HepG2 (cell line): ENCODE measurements around the gene ADAMTS4. TPM values are rescaled to one million over a fixed set of nuclear protein-coding genes. Genes with fewer than 3 reads are reported as not detected.

Source experiments
- ADNP ChIP-seq: sonication (generic); formaldehyde crosslinking; IDR thresholded peaks from 2 replicates; pipeline ENCODE4 v1.4.0; 2020; ENCODE audit warnings: missing genetic modification reagents
- ATF6 ChIP-seq: sonication (generic); formaldehyde crosslinking; conservative IDR thresholded peaks from 2 replicates; pipeline ENCODE4 v1.4.0; 2020; ENCODE audit warnings: missing genetic modification reagents
- ELF3 ChIP-seq: IDR thresholded peaks from 2 replicates; pipeline ENCODE4 v1.6.1; 2016; ENCODE audit warnings: missing genetic modification reagents, missing compliant biosample characterization
- ELK4 ChIP-seq: sonication (generic); formaldehyde crosslinking; IDR thresholded peaks from 2 replicates; pipeline ENCODE4 v1.9.0; 2021; ENCODE audit warnings: missing genetic modification reagents, borderline replicate concordance
- EP300 ChIP-seq, 3 experiments: sonication (generic) in 1 of 3; formaldehyde crosslinking in 1 of 3; IDR thresholded peaks; 2 replicates each; pipeline versions ENCODE4 v1.5.1 to v1.6.1; 2011 to 2020; ENCODE audit warnings: low read depth in 2 of 3, low read length in 2 of 3, borderline replicate concordance in 1 of 3, improper control_type of control experiment in 1 of 3, mild to moderate bottlenecking in 1 of 3, missing genetic modification reagents in 1 of 3, moderate library complexity in 1 of 3
- GFI1 ChIP-seq: sonication (generic); formaldehyde crosslinking; IDR thresholded peaks from 2 replicates; pipeline ENCODE4 v1.5.0; 2020; ENCODE audit warnings: missing genetic modification reagents, mild to moderate bottlenecking, borderline replicate concordance
- GPBP1L1 ChIP-seq: sonication (generic); formaldehyde crosslinking; IDR thresholded peaks from 2 replicates; pipeline ENCODE4 v1.5.0; 2020; ENCODE audit warnings: mild to moderate bottlenecking, missing genetic modification reagents
- JUN ChIP-seq: sonication (generic); formaldehyde crosslinking; IDR thresholded peaks from 2 replicates; pipeline ENCODE4 v1.4.0; 2020; ENCODE audit warnings: mild to moderate bottlenecking, missing genetic modification reagents
- NR3C1 ChIP-seq: sonication (generic); formaldehyde crosslinking; IDR thresholded peaks from 2 replicates; pipeline ENCODE4 v1.4.0; 2020; ENCODE audit warnings: missing genetic modification reagents
- PREB ChIP-seq: sonication (generic); formaldehyde crosslinking; IDR thresholded peaks from 2 replicates; pipeline ENCODE4 v1.4.0; 2020; ENCODE audit warnings: missing genetic modification reagents
- REPIN1 ChIP-seq: sonication (generic); formaldehyde crosslinking; IDR thresholded peaks from 2 replicates; pipeline ENCODE4 v1.8.0; 2022; ENCODE audit warnings: missing genetic modification reagents, low read depth, mild to moderate bottlenecking, borderline replicate concordance
- RFXANK ChIP-seq: IDR thresholded peaks from 2 replicates; pipeline ENCODE4 v1.6.1; 2016
- ZFP36L1 ChIP-seq: sonication (generic); formaldehyde crosslinking; IDR thresholded peaks from 2 replicates; pipeline ENCODE4 v1.8.0; 2022; ENCODE audit warnings: mild to moderate bottlenecking, missing genetic modification reagents, moderate library complexity
- ZNF205 ChIP-seq: IDR thresholded peaks from 2 replicates; pipeline ENCODE4 v1.6.1; 2018; ENCODE audit warnings: missing biosample characterization, missing genetic modification reagents
- ZNF253 ChIP-seq: sonication (generic); formaldehyde crosslinking; IDR thresholded peaks from 2 replicates; pipeline ENCODE4 v1.8.0; 2022; ENCODE audit warnings: mild to moderate bottlenecking, missing genetic modification reagents, borderline replicate concordance
- ZNF34 ChIP-seq: sonication (generic); formaldehyde crosslinking; IDR thresholded peaks from 2 replicates; pipeline ENCODE4 v1.4.0; 2020; ENCODE audit warnings: mild to moderate bottlenecking, missing genetic modification reagents, borderline replicate concordance
- ZNF350 ChIP-seq: sonication (generic); formaldehyde crosslinking; IDR thresholded peaks from 2 replicates; pipeline ENCODE4 v1.4.0; 2020; ENCODE audit warnings: mild to moderate bottlenecking, low read depth, missing genetic modification reagents, borderline replicate concordance
- ZNF484 ChIP-seq: sonication (generic); formaldehyde crosslinking; IDR thresholded peaks from 2 replicates; pipeline ENCODE4 v1.5.1; 2020; ENCODE audit warnings: mild to moderate bottlenecking, low read depth, missing genetic modification reagents, borderline replicate concordance
- ZNF75D ChIP-seq: sonication (generic); formaldehyde crosslinking; IDR thresholded peaks from 2 replicates; pipeline ENCODE4 v1.8.1; 2023; ENCODE audit warnings: missing genetic modification reagents, mild to moderate bottlenecking, borderline replicate concordance
- ZNF792 ChIP-seq: IDR thresholded peaks from 2 replicates; pipeline ENCODE4 v1.6.1; 2016
- ZNF800 ChIP-seq: sonication (generic); formaldehyde crosslinking; IDR thresholded peaks from 2 replicates; pipeline ENCODE4 v1.4.0; 2020; ENCODE audit warnings: missing genetic modification reagents
- polyA plus RNA-seq, 8 experiments: library from polyadenylated mRNA; depleted of rRNA in 3 of 8; stranded (reverse) in 7 of 8; unstranded in 1 of 8; fragments of >200 nt; fragmentation: Illumina TruSeq in 4 of 8; extraction: Trizol in 4 of 8; gene quantifications; 2 replicates each; pipeline versions ENCODE4 v1.2.1 to v1.2.3, GENCODE V29; 2011 to 2016; ENCODE audit warnings: low read depth in 4 of 8, missing spikeins in 1 of 8, mixed read lengths in 1 of 8; ENCODE audit not compliant: insufficient read depth in 1 of 8
- total RNA-seq, 5 experiments: library from RNA; depleted of rRNA; stranded (reverse); fragments of >200 nt; fragmentation: Illumina TruSeq; extraction: Trizol; gene quantifications; 2 replicates each; pipeline ENCODE4 v1.2.3, GENCODE V29; 2016; ENCODE audit warnings: low read depth in 1 of 5

ADAMTS4 gene
- total and polyA plus RNA-seq, 2 of the 13 experiments (the other 11 are each of a cell fraction or from before 2014, with no cell fraction given), result 0.51 to 1.7 TPM

- TF ChIP-seq ZNF800, result no peak
- no peak for TF ChIP-seq RFXANK (CRISPR knock-in tag)
- TF ChIP-seq ZNF34, result no peak
- no peak; the same call in 1 of the 2 replicates for TF ChIP-seq ZFP36L1 (CRISPR knock-in tag)
- TF ChIP-seq ZNF484 (CRISPR knock-in tag), result no peak
- TF ChIP-seq REPIN1, result peak; percentile 71; the same call in 1 of the 2 replicates
- no peak for TF ChIP-seq ZNF253
- TF ChIP-seq ELF3 (CRISPR knock-in tag), result peak; percentile 68; the same call in 1 of the 2 replicates
- 0 out of 2 replicates have a peak, but pooled peaks have one; percentile 39 for TF ChIP-seq JUN (CRISPR knock-in tag)
- TF ChIP-seq NR3C1 (CRISPR knock-in tag), result no peak
- TF ChIP-seq PREB (CRISPR knock-in tag), result no peak
- TF ChIP-seq ZNF792 (CRISPR knock-in tag), result peak; percentile 84
- TF ChIP-seq GFI1 (CRISPR knock-in tag), result peak; percentile 95
- no peak for TF ChIP-seq ATF6
- no peak for TF ChIP-seq ZNF75D
- TF ChIP-seq ZNF350 (CRISPR knock-in tag), result peak; percentile 74; the same call in 1 of the 2 replicates
- TF ChIP-seq GPBP1L1 (CRISPR knock-in tag), result no peak
- TF ChIP-seq ADNP, result no peak
- TF ChIP-seq ZNF205, result peak; percentile 12; the same call in 1 of the 2 replicates
- TF ChIP-seq EP300 (IDR thresholded peaks at IDR 0.05; ENCODE audit: low read depth in 2 of 2, low read length in 2 of 2), result peak in 1 of 2 experiments; percentile 94; a peak in 2 of 4 replicates
- peak; percentile 78 for TF ChIP-seq EP300 (CRISPR knock-in tag; IDR thresholded peaks at IDR 0.05; ENCODE audit: borderline replicate concordance)
- no peak for TF ChIP-seq ELK4 (CRISPR knock-in tag)
Observed at GRCh38 chr1:161218301-161219077, 19.6 kb upstream of the ADAMTS4 start (continued).
